Fibroblast of lung (primary cell): ENCODE results near the gene ACAA2.

Experiments used
- CTCF ChIP-seq, 2 donors: IDR thresholded peaks in 1 of 2; conservative IDR thresholded peaks in 1 of 2; 1 replicate in 1 of 2; 2 replicates in 1 of 2; pipeline ENCODE4 v1.5.1; 2011 to 2012; ENCODE audit warnings: low read length in 2 of 2, control low read depth in 1 of 2, inconsistent platforms in 1 of 2, low read depth in 1 of 2, mild to moderate bottlenecking in 1 of 2
- EZH2 ChIP-seq: IDR thresholded peaks from 2 replicates; pipeline ENCODE4 v1.5.1; 2012; ENCODE audit warnings: low read length, control low read depth, mild to moderate bottlenecking; ENCODE audit errors: missing control alignments

GRCh38 chr18:49819823-49820671, 6.7 kb upstream of the ACAA2 start:
- TF ChIP-seq CTCF (conservative IDR thresholded peaks at IDR 0.05 in 1 of 2, IDR thresholded peaks at IDR 0.05 in 1 of 2; ENCODE audit: low read depth in 1 of 2, low read length in 2 of 2), result no peak
- TF ChIP-seq EZH2, result no peak
